ENCODE measurements around the gene C13orf46. TPM values are rescaled to one million over a fixed set of nuclear protein-coding genes. Genes with fewer than 3 reads are reported as not detected.

C13orf46 gene
- total RNA-seq, 1 donor from 2014 or later, result 0.69 TPM

GRCh38 chr13:113965383-113965874 is 8.4 kb downstream of the C13orf46 start:
- ChIA-PET CTCF (no interaction called here), POLR2A (no interaction called here)
- no peaks in the 10 kb centered on the region for H3K27me3 Mint-ChIP-seq
- ATAC-seq (ENCODE audit: low read depth), result no peak
- intact Hi-C loops (cut with micrococcal nuclease), result no loop called here
- TF ChIP-seq, protein P1, sequence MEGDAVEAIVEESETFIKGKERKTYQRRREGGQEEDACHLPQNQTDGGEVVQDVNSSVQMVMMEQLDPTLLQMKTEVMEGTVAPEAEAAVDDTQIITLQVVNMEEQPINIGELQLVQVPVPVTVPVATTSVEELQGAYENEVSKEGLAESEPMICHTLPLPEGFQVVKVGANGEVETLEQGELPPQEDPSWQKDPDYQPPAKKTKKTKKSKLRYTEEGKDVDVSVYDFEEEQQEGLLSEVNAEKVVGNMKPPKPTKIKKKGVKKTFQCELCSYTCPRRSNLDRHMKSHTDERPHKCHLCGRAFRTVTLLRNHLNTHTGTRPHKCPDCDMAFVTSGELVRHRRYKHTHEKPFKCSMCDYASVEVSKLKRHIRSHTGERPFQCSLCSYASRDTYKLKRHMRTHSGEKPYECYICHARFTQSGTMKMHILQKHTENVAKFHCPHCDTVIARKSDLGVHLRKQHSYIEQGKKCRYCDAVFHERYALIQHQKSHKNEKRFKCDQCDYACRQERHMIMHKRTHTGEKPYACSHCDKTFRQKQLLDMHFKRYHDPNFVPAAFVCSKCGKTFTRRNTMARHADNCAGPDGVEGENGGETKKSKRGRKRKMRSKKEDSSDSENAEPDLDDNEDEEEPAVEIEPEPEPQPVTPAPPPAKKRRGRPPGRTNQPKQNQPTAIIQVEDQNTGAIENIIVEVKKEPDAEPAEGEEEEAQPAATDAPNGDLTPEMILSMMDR (IDR thresholded peaks at IDR 0.05), result no peak
- no peaks in the 10 kb centered on the region for H3K4me1 Mint-ChIP-seq
- no peak overlapping the region for H3K4me3 Mint-ChIP-seq
- no peak for DNase-seq
- peaks cover 1% of the 10 kb centered on the region for H3K36me3 Mint-ChIP-seq (ENCODE audit: low read depth)
- no peak overlapping the region for H3K27ac Mint-ChIP-seq
- peaks cover 2% of the 10 kb centered on the region for H3K9me3 Mint-ChIP-seq

- DNase-seq, result no peak
- H3K4me3 Mint-ChIP-seq, result no peak overlapping the region
- H3K9me3 Mint-ChIP-seq, result peaks cover 4% of the 10 kb centered on the region
- no peak for ATAC-seq (ENCODE audit: low read depth)
- H3K27me3 Mint-ChIP-seq, result no peaks in the 10 kb centered on the region
- ChIA-PET POLR2A (no interaction called here), CTCF (no interaction called here)
- no peak overlapping the region for H3K27ac Mint-ChIP-seq
- peaks cover 4% of the 10 kb centered on the region for H3K36me3 Mint-ChIP-seq (ENCODE audit: low read depth)
- intact Hi-C loops (cut with micrococcal nuclease), result no loop called here
- no peaks in the 10 kb centered on the region for H3K4me1 Mint-ChIP-seq
- TF ChIP-seq, protein P1 (IDR thresholded peaks at IDR 0.05), result no peak
Observed at GRCh38 chr13:113964251-113964995, 9.5 kb downstream of the C13orf46 start.

DNA sequence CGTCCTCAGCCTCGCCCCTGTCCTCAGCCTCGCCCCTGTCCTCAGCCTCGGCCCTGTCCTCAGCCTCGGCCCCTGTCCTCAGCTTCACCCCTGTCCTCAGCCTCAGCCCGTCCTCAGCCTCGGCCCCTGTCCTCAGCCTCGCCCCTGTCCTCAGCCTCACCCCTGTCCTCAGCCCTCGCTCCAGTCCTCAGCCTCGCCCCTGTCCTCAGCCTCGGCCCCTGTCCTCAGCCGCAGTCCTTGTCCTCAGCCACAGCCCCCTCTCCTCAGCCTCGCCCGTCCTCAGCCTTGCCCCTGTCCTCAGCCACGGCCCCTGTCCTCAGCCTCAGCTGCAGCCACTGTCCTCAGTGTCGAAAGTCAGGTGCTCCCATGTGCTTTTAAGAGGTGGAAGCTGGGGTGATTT is 10.5 kb downstream of the C13orf46 start:
- DNase-seq (no peak), ATAC-seq (ENCODE audit: low read depth) (no peak)
- H3K9me3 Mint-ChIP-seq, result peaks cover 8% of the 10 kb centered on the region
- TF ChIP-seq, protein P1 (IDR thresholded peaks at IDR 0.05), result no peak
- H3K27ac Mint-ChIP-seq, result no peak overlapping the region
- peaks cover 8% of the 10 kb centered on the region for H3K36me3 Mint-ChIP-seq (ENCODE audit: low read depth)
- ChIA-PET CTCF (no interaction called here), POLR2A (no interaction called here)
- intact Hi-C loops (cut with micrococcal nuclease), result no loop called here
- no peaks in the 10 kb centered on the region for H3K4me1 Mint-ChIP-seq
- H3K27me3 Mint-ChIP-seq, result no peaks in the 10 kb centered on the region
- no peak overlapping the region for H3K4me3 Mint-ChIP-seq

- Mint-ChIP-seq H3K27ac (no peak overlapping the region), H3K27me3 (no peaks in the 10 kb centered on the region), H3K36me3 (ENCODE audit: low read depth) (peaks cover 8% of the 10 kb centered on the region), H3K9me3 (peaks cover 8% of the 10 kb centered on the region), H3K4me1 (no peaks in the 10 kb centered on the region), H3K4me3 (no peak overlapping the region)
- ChIA-PET POLR2A (no interaction called here), CTCF (no interaction called here)
- ATAC-seq (ENCODE audit: low read depth), result no peak
- DNase-seq, result no peak
- intact Hi-C loops (cut with micrococcal nuclease), result no loop called here
- TF ChIP-seq, protein P1 (IDR thresholded peaks at IDR 0.05), result no peak
Observed at GRCh38 chr13:113962975-113963374, 10.9 kb downstream of the C13orf46 start.

GRCh38 chr13:113962386-113962785 is 11.5 kb downstream of the C13orf46 start:
- Mint-ChIP-seq H3K4me1 (no peaks in the 10 kb centered on the region), H3K27ac (no peak overlapping the region), H3K36me3 (ENCODE audit: low read depth) (peaks cover 8% of the 10 kb centered on the region), H3K4me3 (no peak overlapping the region), H3K27me3 (no peaks in the 10 kb centered on the region), H3K9me3 (peaks cover 8% of the 10 kb centered on the region)
- TF ChIP-seq, protein P1 (IDR thresholded peaks at IDR 0.05), result no peak
- intact Hi-C loops (cut with micrococcal nuclease), result no loop called here
- ATAC-seq (ENCODE audit: low read depth) (no peak), DNase-seq (no peak)
- CTCF ChIA-PET, result no interaction called here
- POLR2A ChIA-PET, result no interaction called here

Data from activated B cell treated with CpG ODN at 0.5 μM for 24 hours (primary cell).